NCI-H1436 (cell line): ENCODE data around the gene SH2D3A.
A peak's percentile ranks its signal among the peaks of the same experiment; 100 is the strongest.
"Not testable (repeated sequence)": the region's sequence is repeated elsewhere in the genome, so short reads cannot be mapped to it uniquely, and the experiment has no call there.

ENCODE experiments used
- DNase-seq: peaks from one replicate; lab custom pipeline; 2025; lab: John Stamatoyannopoulos, UW

Gene SH2D3A

DNA sequence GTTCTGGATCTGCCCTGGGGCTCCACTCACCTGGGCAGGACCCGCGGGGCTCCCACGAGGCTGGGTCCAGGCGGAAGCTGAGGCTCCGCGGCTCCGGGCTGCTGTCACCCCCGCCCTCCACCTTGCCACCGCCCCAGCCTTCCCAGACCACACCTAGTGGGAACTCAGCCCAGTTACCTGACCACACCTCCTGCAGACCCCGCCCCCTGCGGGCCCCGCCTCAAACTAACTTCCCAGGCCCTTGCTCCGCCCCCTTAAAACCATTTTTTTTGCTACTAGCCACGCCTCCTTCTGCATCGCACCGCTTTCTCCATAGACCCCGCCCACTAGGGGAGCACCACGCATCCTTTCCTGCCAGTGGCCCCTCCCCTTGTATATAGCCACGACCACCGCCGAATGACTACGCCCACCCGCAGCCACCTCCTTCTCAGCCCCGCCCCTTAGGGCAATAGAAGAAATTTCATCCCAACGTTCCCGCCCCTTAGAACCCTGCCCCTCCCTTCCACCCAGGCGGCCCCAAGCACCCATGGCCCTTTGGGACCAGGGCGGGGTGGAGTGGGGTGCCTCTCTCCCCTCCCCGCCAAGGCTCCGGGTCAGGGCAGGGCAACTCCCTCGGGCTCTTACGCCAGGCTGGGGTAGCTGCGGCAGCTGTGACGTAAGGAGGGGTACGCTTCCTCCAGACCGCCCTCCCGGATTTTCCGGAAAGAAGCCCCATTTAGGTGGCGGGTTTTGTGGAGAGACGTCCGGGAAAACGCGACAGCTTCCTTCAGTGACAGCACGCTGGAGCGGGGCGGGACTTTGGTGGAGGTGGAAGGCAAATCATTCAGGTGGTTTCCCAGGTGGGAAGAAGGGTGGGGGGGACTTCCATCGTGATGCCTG, at the start of gene SH2D3A:
SH2D3A (minus strand) TSS at position 79 of the 879 bp plus-strand sequence. CDS start 3,687 bp downstream, outside the sequence.
- peak; percentile 97 for DNase-seq

- DNase-seq = no peak
Measured at GRCh38 chr19:6813659-6814058, 46.4 kb upstream of the SH2D3A start.

DNA sequence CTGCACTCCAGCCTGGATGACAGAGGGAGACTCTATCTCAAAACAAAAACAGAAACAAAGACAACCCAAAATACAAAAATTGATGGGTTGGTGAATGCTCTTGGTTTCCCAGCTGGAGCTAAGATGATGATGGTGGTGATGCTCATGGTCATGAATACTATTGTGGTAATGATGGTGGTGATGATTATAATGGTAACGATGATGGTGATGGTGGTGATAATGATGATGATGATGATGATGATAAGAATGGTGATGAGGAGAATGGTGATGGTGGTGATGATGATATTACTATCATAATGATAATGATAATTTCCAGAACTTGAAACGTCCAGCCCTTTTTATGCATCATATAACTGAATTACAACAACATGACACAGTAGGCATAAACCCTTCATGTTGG, 45.4 kb upstream of the SH2D3A start:
- DNase-seq = no peak

- no peak for DNase-seq
Measured at GRCh38 chr19:6811906-6812305, 44.7 kb upstream of the SH2D3A start.

GRCh38 chr19:6811378-6811777, 44.1 kb upstream of the SH2D3A start:
- no peak for DNase-seq

- no peak for DNase-seq
Measured at GRCh38 chr19:6809262-6809661, 42.0 kb upstream of the SH2D3A start.

DNA sequence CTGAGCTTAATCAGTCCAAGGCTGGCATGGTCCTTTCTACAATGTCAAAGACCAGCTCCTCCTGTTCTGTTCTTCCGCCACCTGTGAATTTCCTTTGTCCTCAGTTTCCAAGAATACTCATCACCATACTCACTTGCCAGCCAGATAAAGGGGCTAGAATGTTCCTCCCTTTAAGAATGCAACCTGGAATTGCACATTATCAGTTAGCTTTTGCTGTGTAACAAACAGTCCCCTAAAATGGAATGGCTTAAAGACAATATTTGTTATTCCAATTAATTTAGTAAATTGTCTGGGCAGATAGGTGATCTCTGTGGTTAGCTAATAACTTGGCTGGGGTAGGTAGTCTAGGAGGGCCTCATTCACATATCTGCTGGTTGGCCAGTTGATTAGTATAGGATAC, 41.3 kb upstream of the SH2D3A start:
- no peak for DNase-seq

- no peak for DNase-seq
Measured at GRCh38 chr19:6807291-6807690, 40.1 kb upstream of the SH2D3A start.

- no peak for DNase-seq
Measured at GRCh38 chr19:6806488-6806887, 39.3 kb upstream of the SH2D3A start.

DNA sequence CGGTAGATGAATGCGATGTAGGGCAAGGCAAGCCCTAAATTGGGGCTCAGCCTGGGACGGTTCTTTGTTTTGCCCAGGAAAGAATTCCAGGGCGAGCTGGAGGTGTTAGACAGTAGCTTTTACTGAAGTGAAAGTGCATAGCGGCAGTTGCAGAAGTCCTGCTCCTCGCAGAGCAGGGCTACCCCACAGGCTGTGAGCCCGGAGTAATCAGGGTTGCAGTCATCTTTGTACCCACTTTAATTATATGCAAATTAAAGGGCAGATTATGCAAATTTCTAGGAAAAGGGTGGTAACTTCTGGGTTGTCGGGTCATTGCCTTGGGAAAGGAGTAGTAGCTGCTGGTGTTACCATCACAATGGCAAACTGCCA, 35.8 kb upstream of the SH2D3A start:
- no peak for DNase-seq

- DNase-seq = no peak
Measured at GRCh38 chr19:6802336-6803035, 35.3 kb upstream of the SH2D3A start.

GRCh38 chr19:6801485-6802086, 34.4 kb upstream of the SH2D3A start:
- peak; percentile 80 for DNase-seq

DNA sequence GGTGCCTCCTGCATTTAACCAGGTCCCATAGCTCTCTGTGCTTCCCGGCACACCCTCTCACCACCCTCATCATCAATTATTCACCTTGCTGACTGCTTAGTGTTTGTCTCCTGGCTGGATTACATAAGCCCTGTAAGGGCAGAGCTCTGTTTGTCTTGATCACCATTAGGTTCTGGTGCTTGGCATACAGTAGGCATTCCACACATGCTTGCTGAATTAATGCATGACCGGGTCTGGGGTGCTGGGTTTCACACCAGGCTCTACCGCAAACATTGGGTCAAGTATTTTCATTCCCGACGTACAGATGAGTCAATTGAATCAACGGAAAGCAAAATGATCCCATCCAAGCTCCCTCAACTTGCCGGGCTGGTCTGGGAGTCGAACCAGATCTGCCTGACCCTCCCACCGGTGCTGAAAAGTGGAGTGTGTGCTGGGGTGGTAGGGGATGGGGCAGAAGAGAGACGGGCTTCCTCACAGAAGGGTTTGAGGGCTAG, 33.8 kb upstream of the SH2D3A start:
- DNase-seq = no peak

- not testable (repeated sequence) for DNase-seq
Measured at GRCh38 chr19:6800160-6800790, 33.0 kb upstream of the SH2D3A start.

DNA sequence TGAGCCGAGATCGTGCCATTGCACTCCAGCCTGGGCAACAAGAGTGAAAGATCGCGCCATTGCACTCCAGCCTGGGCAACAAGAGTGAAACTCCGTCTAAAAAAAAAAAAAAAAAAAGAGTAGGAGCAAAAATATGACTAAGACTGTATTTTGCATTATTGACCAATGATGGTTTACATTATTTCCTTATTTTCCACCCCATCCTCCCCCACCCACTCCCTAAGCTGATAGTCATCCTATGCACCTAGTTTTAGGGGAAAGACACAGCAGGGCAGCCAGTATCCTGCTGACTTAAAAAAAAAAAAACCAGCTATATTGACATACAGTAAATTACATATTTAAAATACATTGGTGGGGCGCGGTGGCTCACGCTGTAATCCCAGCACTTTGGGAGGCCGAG, 30.4 kb upstream of the SH2D3A start:
- DNase-seq = no peak

DNA sequence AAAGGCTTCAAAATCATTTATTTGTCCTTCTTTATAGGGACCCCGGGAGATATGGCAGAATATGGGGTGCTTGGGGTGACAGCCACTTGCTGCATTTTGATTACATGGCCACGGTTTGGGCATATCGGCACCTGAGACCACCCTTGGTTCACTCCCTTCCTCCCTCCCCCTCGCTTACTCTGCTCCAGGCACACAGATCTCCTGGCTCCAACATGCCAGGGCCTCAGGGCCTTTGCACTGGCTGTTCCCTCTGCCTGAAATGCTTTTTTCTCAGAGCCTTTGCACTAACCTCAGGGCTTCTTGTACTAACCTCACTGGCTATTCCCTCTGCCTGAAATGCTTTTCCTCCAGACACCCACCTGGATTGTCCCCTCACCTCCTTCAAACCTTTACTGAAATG, 29.0 kb upstream of the SH2D3A start:
- DNase-seq = no peak

DNA sequence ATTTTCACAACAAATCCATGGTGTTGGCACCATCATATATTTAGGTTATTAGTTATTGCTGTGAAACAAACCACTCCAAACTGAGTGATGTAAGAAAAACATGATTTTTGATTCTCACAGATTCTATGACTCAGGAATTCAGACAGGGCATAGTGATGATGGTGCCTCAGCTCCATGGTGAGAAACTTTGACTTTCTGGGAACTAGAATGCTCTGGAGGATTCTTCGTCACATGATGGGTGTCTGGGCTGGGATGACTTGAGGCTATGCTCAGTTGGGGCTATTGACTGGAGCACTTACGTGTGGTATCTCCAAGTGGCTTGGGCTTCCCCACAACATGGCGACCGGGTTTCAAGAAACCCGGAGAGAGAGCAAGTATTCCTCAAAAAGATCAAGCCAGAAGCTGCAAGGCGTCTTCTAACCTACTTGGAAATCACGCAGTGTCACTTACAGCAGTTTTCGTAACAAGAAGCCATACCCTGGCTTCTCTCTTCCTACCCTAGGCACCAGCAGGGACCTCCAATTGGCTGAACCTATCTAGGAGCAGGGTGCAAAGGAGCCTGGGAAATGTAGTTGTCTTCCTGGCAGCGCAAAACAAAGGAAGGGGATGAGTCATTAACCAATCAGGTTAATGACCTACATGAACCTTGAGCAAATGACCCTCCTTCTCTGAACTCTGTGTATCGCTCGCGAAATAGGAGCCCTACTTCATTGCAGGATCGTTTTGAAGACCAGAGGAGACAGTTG, 27.6 kb upstream of the SH2D3A start:
- no peak for DNase-seq

DNA sequence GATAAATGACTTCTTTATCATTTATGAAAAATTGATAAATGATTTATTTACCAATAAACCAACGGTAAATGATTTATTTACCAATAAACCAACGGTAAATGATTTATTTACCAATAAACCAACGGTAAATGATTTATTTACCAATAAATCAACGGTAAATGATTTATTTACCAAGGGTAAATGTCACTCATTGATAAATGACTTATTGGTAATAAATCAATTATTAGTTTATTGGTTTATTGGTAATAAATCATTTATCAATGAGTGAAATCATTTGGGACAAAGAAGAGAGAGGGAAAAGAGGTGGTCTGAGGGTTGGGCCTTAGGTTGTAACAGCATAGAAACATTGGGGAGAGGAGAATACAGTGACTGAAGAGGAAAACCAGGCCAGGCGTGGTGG, 26.7 kb upstream of the SH2D3A start:
- no peak for DNase-seq

GRCh38 chr19:6793411-6793810, 26.2 kb upstream of the SH2D3A start:
- no peak for DNase-seq

DNA sequence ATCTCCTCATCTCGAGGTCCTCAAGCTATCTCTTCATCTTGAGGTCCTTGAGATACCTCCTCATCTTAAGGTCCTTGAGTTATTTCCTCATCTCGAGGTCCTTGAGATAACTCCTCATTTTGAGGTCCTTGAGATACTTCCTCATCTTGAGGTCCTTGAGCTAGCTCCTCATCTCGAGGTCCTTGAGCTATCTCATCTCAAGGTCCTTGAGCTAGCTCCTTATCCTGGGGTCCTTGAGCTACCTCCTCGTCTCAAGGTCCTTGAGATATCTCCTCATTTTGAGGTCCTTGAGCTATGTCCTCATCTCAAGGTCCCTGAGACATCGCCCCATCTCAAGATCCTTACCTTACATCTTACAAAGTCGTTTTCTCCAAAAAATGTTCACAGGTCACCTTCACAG, 24.0 kb upstream of the SH2D3A start:
- DNase-seq = no peak
